Transverse colon (tissue), 3 donors: Measurements from ENCODE around the gene KAT6B.
"Not testable (repeated sequence)": the region's sequence is repeated elsewhere in the genome, so short reads cannot be mapped to it uniquely, and the experiment has no call there.

Experiments used
- CTCF ChIP-seq, 5 experiments: fragments of 200-600 bp in 3 of 5; fragments of 450-650 bp in 2 of 5; sonication (generic) in 3 of 5; IDR thresholded peaks; 1 replicate in 2 of 5; 2 replicates in 3 of 5; pipeline ENCODE4 v1.5.1; 2016 to 2017; ENCODE audit warnings: antibody characterized with exemption in 5 of 5, inconsistent platforms in 3 of 5, mild to moderate bottlenecking in 2 of 5, moderate library complexity in 1 of 5
- POLR2A ChIP-seq: fragments of 450-650 bp; IDR thresholded peaks from one replicate; pipeline ENCODE4 v1.6.1; 2016; ENCODE audit warnings: antibody characterized with exemption, mild to moderate bottlenecking, moderate library complexity

- TF ChIP-seq CTCF (IDR thresholded peaks at IDR 0.05); POLR2A: not testable (repeated sequence)
Observed at GRCh38 chr10:75055896-75056406, 229.6 kb downstream of the KAT6B start.
